SK-N-SH treated with all-trans-retinoic acid at 6 μM for 48 hours (cell line): Measurements from ENCODE around the gene DNAJC17.

Experiments used
- ATAC-seq: fragments of 200-7000 bp; cut with Tn5 transposase; 3 replicates; pipeline ENCODE4 v1.9.1; 2020; ENCODE audit warnings: mild to moderate bottlenecking, moderate library complexity
- ARNTL ChIP-seq: fragments of 450-650 bp; formaldehyde crosslinking; IDR thresholded peaks from 2 replicates; pipeline ENCODE4 v1.5.0; 2020; ENCODE audit warnings: low read depth, mild to moderate bottlenecking, moderate library complexity, borderline replicate concordance
- BACH2 ChIP-seq: fragments of 250-450 bp; sonication (Bioruptor Pico); IDR thresholded peaks from 2 replicates; pipeline ENCODE4 v1.9.0; 2021; ENCODE audit warnings: mild to moderate bottlenecking, borderline replicate concordance
- CREB5 ChIP-seq: fragments of 250-450 bp; sonication (Bioruptor Pico); IDR thresholded peaks from 2 replicates; pipeline ENCODE4 v1.5.1; 2020; ENCODE audit warnings: low read depth, mild to moderate bottlenecking, moderate library complexity
- CSDC2 ChIP-seq: fragments of 250-450 bp; sonication (Bioruptor Pico); IDR thresholded peaks from 2 replicates; pipeline ENCODE4 v1.5.0; 2020; ENCODE audit warnings: mild to moderate bottlenecking, moderate library complexity
- CSRNP3 ChIP-seq: fragments of 250-450 bp; sonication (Bioruptor Pico); IDR thresholded peaks from 2 replicates; pipeline ENCODE4 v1.5.1; 2021; ENCODE audit warnings: mild to moderate bottlenecking, moderate library complexity
- ESRRG ChIP-seq: fragments of 250-450 bp; sonication (Bioruptor Pico); IDR thresholded peaks from 2 replicates; pipeline ENCODE4 v1.6.1; 2021; ENCODE audit warnings: mild to moderate bottlenecking
- GLIS3 ChIP-seq: fragments of 250-450 bp; sonication (Bioruptor Pico); IDR thresholded peaks from 2 replicates; pipeline ENCODE4 v1.5.0; 2020; ENCODE audit warnings: mild to moderate bottlenecking, moderate library complexity
- OSR1 ChIP-seq: fragments of 250-450 bp; sonication (Bioruptor Pico); IDR thresholded peaks from 2 replicates; pipeline ENCODE4 v1.8.0; 2022; ENCODE audit warnings: moderate library complexity, mild to moderate bottlenecking, inconsistent platforms
- PPARA ChIP-seq: fragments of 250-450 bp; sonication (Bioruptor Pico); IDR thresholded peaks from 2 replicates; pipeline ENCODE4 v1.5.0; 2020; ENCODE audit warnings: mild to moderate bottlenecking, borderline replicate concordance
- RARB ChIP-seq: fragments of 250-450 bp; sonication (Bioruptor Pico); IDR thresholded peaks from 2 replicates; pipeline ENCODE4 v1.8.0; 2021; ENCODE audit warnings: mild to moderate bottlenecking, moderate library complexity
- SNAI2 ChIP-seq: fragments of 250-450 bp; sonication (Bioruptor Pico); IDR thresholded peaks from 2 replicates; pipeline ENCODE4 v1.5.0; 2020; ENCODE audit warnings: mild to moderate bottlenecking, moderate library complexity
- TCF4 ChIP-seq: fragments of 250-450 bp; sonication (Bioruptor Pico); IDR thresholded peaks from 2 replicates; pipeline ENCODE4 v1.8.0; 2021; ENCODE audit warnings: mild to moderate bottlenecking, moderate library complexity, borderline replicate concordance
- TOX ChIP-seq: fragments of 250-450 bp; sonication (Bioruptor Pico); IDR thresholded peaks from 2 replicates; pipeline ENCODE4 v1.8.0; 2021; ENCODE audit warnings: mild to moderate bottlenecking, moderate library complexity, borderline replicate concordance
- TSHZ2 ChIP-seq: fragments of 250-450 bp; sonication (Bioruptor Pico); IDR thresholded peaks from 2 replicates; pipeline ENCODE4 v1.5.0; 2020; ENCODE audit warnings: mild to moderate bottlenecking, moderate library complexity
- ZFP30 ChIP-seq: fragments of 450-650 bp; formaldehyde crosslinking; IDR thresholded peaks from 2 replicates; pipeline ENCODE4 v1.5.0; 2022; ENCODE audit warnings: mild to moderate bottlenecking, moderate library complexity
- ZNF565 ChIP-seq: fragments of 450-650 bp; formaldehyde crosslinking; conservative IDR thresholded peaks from 2 replicates; pipeline ENCODE4 v1.5.0; 2020; ENCODE audit warnings: low read depth, mild to moderate bottlenecking, moderate library complexity
- ZNF70 ChIP-seq: fragments of 450-650 bp; formaldehyde crosslinking; IDR thresholded peaks from 2 replicates; pipeline ENCODE4 v1.5.0; 2020; ENCODE audit warnings: mild to moderate bottlenecking, moderate library complexity
- TF ChIP-seq, protein P1 (sequence below): fragments of 250-450 bp; sonication (Bioruptor Pico); IDR thresholded peaks from 2 replicates; pipeline ENCODE4 v1.8.0; 2020; ENCODE audit warnings: mild to moderate bottlenecking, moderate library complexity, borderline replicate concordance

The DNAJC17 gene

DNA sequence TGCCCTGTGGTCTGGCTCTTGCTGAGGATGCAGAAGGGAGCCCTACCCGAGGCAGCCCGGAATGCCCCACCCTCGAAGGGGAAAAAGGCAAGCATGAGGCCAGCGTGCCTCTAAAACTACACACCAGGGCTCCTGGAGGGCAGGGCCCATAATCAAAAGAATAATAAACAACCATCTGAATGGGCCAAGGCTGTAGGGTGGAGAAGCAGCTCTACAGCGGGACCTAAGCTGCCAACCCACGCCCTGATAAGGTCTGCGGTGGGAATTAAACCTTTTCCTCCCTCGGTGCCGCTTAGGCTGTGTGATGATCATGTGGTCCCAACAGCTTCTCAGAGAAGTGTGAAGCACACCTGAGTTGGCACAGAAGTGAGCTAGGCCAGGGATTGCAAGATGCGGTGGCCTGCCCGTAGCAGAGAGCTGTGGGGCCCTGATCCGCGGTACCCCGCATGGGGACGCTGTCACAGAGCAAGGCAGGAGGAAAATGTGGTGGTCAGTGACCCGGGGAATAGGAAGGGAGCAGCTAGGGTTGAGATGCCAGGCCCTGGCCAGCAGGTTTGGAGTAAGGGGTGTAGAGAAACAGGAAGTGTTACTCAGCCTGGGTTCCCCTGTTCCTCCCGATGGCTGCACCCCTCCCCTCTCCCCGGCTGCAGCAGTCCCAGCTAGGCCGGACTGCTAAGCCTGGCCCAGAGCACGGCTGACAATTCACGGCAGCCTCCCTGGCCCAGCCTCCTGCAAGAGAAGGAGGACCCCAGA, 38.6 kb downstream of the DNAJC17 start (continued):
- TF ChIP-seq, protein P1, sequence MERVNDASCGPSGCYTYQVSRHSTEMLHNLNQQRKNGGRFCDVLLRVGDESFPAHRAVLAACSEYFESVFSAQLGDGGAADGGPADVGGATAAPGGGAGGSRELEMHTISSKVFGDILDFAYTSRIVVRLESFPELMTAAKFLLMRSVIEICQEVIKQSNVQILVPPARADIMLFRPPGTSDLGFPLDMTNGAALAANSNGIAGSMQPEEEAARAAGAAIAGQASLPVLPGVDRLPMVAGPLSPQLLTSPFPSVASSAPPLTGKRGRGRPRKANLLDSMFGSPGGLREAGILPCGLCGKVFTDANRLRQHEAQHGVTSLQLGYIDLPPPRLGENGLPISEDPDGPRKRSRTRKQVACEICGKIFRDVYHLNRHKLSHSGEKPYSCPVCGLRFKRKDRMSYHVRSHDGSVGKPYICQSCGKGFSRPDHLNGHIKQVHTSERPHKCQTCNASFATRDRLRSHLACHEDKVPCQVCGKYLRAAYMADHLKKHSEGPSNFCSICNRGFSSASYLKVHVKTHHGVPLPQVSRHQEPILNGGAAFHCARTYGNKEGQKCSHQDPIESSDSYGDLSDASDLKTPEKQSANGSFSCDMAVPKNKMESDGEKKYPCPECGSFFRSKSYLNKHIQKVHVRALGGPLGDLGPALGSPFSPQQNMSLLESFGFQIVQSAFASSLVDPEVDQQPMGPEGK = no peak
- TF ChIP-seq PPARA (CRISPR knock-in tag) = no peak
- no peak for TF ChIP-seq RARB (CRISPR knock-in tag)

DNA sequence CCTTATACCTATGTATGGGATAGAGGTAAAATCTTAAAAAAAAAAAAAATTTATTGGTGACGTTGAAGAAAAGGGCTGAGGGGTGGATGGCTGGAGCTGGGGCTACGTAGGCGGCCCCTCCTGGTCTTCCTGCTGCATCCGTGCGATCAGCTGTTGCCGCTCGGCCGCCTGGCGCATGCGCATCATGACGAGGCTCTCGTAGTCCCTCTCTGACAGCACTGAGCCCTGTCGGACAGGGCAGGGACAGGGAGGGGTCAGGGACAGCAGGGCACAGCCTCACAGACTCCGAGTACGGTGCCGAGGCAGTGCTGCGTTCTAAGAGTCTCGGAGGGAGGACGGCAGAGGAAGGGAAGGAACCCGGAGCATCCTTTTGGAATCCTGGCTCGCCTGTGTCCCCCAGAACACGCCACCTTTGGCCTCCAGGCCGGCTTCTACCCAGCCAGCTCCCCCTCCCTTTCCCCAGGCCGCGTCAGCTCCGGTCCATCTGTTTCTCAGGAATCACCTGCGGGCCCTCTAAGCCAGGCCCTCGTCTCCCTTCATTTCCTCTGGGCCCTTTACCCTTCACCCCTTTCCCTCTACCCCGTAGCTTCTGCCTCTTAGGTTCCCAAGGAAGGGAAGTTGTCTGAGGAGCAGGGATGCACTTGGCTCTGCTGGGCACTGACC, 39.3 kb downstream of the DNAJC17 start:
- TF ChIP-seq GLIS3 (CRISPR knock-in tag) (no peak), TSHZ2 (CRISPR knock-in tag) (no peak), TOX (CRISPR knock-in tag) (no peak), CSRNP3 (CRISPR knock-in tag) (no peak), TCF4 (CRISPR knock-in tag) (no peak), SNAI2 (CRISPR knock-in tag) (no peak), BACH2 (CRISPR knock-in tag) (no peak), CREB5 (CRISPR knock-in tag) (no peak), ZFP30 (CRISPR knock-in tag) (no peak), ARNTL (no peak), ZNF70 (CRISPR knock-in tag) (no peak), ESRRG (no peak), PPARA (CRISPR knock-in tag) (no peak), RARB (CRISPR knock-in tag) (no peak), CSDC2 (CRISPR knock-in tag) (no peak), ZNF565 (CRISPR knock-in tag) (no peak), OSR1 (CRISPR knock-in tag) (no peak)
- TF ChIP-seq, protein P1 = no peak
- no peak for ATAC-seq
